GM21528 (cell line): ENCODE data around the gene ACKR3.

ENCODE experiments used
- ATAC-seq: cut with Tn5 transposase; IDR thresholded peaks from one replicate; pipeline ENCODE4 v1.9.1; 2021; ENCODE audit warnings: mild to moderate bottlenecking, moderate library complexity; ENCODE audit not compliant: unreplicated experiment, low FRiP score

Gene ACKR3

GRCh38 chr2:236569573-236569973 lies at the start of gene ACKR3:
TSS of gene ACKR3 (plus strand) at chr2:236569825. CDS start at chr2:236580466, 10,641 bp downstream.
- ATAC-seq = peak; percentile 72

- ATAC-seq = no peak
Measured at GRCh38 chr2:236521556-236521955, 48.1 kb upstream of the ACKR3 start.

- no peak for ATAC-seq
Measured at GRCh38 chr2:236523249-236523648, 46.4 kb upstream of the ACKR3 start.

- ATAC-seq = no peak
Measured at GRCh38 chr2:236525411-236525997, 44.1 kb upstream of the ACKR3 start.

GRCh38 chr2:236526455-236527158 lies 43.0 kb upstream of the ACKR3 start:
- no peak for ATAC-seq

- no peak for ATAC-seq
Measured at GRCh38 chr2:236527159-236527630, 42.4 kb upstream of the ACKR3 start.

- no peak for ATAC-seq
Measured at GRCh38 chr2:236529606-236530005, 40.0 kb upstream of the ACKR3 start.

- ATAC-seq = no peak
Measured at GRCh38 chr2:236530512-236530911, 39.1 kb upstream of the ACKR3 start.

GRCh38 chr2:236531195-236531594 lies 38.4 kb upstream of the ACKR3 start:
- ATAC-seq = no peak

- ATAC-seq = no peak
Measured at GRCh38 chr2:236531996-236532395, 37.6 kb upstream of the ACKR3 start.

GRCh38 chr2:236533343-236533742 lies 36.3 kb upstream of the ACKR3 start:
- no peak for ATAC-seq

- ATAC-seq = no peak
Measured at GRCh38 chr2:236535024-236535423, 34.6 kb upstream of the ACKR3 start.

- peak; percentile 66 for ATAC-seq
Measured at GRCh38 chr2:236536727-236537398, 32.8 kb upstream of the ACKR3 start.

GRCh38 chr2:236538242-236538641 lies 31.4 kb upstream of the ACKR3 start:
- ATAC-seq = no peak

- ATAC-seq = no peak
Measured at GRCh38 chr2:236541008-236541562, 28.5 kb upstream of the ACKR3 start.

- no peak for ATAC-seq
Measured at GRCh38 chr2:236544362-236544761, 25.3 kb upstream of the ACKR3 start.

- peak; percentile 56 for ATAC-seq
Measured at GRCh38 chr2:236545248-236545658, 24.4 kb upstream of the ACKR3 start.

GRCh38 chr2:236545814-236546480 lies 23.7 kb upstream of the ACKR3 start:
- peak; percentile 67 for ATAC-seq

- ATAC-seq = peak; percentile 35
Measured at GRCh38 chr2:236546561-236547002, 23.0 kb upstream of the ACKR3 start.

GRCh38 chr2:236547725-236548124 lies 21.9 kb upstream of the ACKR3 start:
- no peak for ATAC-seq
